Parathyroid adenoma (tissue), 2 donors: ENCODE measurements around the gene UAP1.

Experiments used
- H2AFZ ChIP-seq: fragments of 300-600 bp; sonication (generic); one replicate; pipeline ENCODE4 v1.7.0; 2017; ENCODE audit warnings: antibody characterized with exemption, mild to moderate bottlenecking
- H3K27ac ChIP-seq: fragments of 300-600 bp; sonication (generic); one replicate; pipeline ENCODE4 v1.7.0; 2017
- H3K27me3 ChIP-seq: fragments of 300-600 bp; sonication (generic); one replicate; pipeline ENCODE4 v1.7.0; 2017; ENCODE audit warnings: low read length; ENCODE audit not compliant: control insufficient read depth, insufficient read depth
- H3K36me3 ChIP-seq: fragments of 300-600 bp; sonication (generic); one replicate; pipeline ENCODE4 v1.7.0; 2017; ENCODE audit warnings: low read length; ENCODE audit not compliant: control insufficient read depth, insufficient read depth
- H3K4me1 ChIP-seq: fragments of 300-600 bp; sonication (generic); one replicate; pipeline ENCODE4 v1.7.0; 2017; ENCODE audit warnings: control low read depth
- H3K4me2 ChIP-seq: fragments of 300-600 bp; sonication (generic); one replicate; pipeline ENCODE4 v1.7.0; 2017; ENCODE audit warnings: low read length
- H3K4me3 ChIP-seq: fragments of 300-600 bp; sonication (generic); one replicate; pipeline ENCODE4 v1.7.0; 2017; ENCODE audit warnings: low read depth, low read length
- H3K79me2 ChIP-seq: fragments of 300-600 bp; sonication (generic); one replicate; pipeline ENCODE4 v1.7.0; 2017; ENCODE audit warnings: control low read depth
- H3K9ac ChIP-seq: fragments of 300-600 bp; sonication (generic); one replicate; pipeline ENCODE4 v1.7.0; 2017; ENCODE audit warnings: mild to moderate bottlenecking
- H3K9me3 ChIP-seq: fragments of 300-600 bp; sonication (generic); one replicate; pipeline ENCODE4 v1.7.0; 2017; ENCODE audit warnings: low read length; ENCODE audit not compliant: control insufficient read depth
- TF ChIP-seq, protein P1 (sequence below): fragments of 300-600 bp; sonication (generic); IDR thresholded peaks from one replicate; pipeline ENCODE4 v1.7.0; 2017; ENCODE audit warnings: antibody characterized with exemption, mild to moderate bottlenecking
- donor health status: primary hyperparathyroidism.

Gene UAP1

DNA sequence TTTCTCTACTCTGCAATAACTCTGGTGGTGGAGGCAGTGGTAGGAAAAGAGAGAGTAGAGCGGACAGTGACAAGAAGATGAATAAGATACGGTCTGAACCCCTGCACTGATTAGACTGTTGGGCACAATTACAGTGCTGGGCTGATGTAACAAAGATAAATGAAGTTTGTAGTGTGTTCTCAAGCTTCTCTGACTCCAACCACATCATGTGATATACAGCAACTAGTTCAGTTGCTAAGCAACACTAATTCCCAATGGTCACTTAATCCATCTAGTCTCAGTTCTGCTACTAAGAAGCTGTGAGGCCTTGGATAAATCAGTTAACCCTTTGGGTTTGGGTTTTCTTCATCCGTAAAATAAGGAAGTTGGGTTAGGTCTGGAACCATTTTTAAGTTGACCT, 88.1 kb downstream of the UAP1 start:
- TF ChIP-seq, protein P1, sequence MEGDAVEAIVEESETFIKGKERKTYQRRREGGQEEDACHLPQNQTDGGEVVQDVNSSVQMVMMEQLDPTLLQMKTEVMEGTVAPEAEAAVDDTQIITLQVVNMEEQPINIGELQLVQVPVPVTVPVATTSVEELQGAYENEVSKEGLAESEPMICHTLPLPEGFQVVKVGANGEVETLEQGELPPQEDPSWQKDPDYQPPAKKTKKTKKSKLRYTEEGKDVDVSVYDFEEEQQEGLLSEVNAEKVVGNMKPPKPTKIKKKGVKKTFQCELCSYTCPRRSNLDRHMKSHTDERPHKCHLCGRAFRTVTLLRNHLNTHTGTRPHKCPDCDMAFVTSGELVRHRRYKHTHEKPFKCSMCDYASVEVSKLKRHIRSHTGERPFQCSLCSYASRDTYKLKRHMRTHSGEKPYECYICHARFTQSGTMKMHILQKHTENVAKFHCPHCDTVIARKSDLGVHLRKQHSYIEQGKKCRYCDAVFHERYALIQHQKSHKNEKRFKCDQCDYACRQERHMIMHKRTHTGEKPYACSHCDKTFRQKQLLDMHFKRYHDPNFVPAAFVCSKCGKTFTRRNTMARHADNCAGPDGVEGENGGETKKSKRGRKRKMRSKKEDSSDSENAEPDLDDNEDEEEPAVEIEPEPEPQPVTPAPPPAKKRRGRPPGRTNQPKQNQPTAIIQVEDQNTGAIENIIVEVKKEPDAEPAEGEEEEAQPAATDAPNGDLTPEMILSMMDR: no peak
- Histone ChIP-seq H3K36me3 (no peaks in the 10 kb centered on the region), H3K9me3 (no peaks in the 10 kb centered on the region), H3K4me3 (no peak overlapping the region), H3K4me1 (no peaks in the 10 kb centered on the region), H3K27ac (no peak overlapping the region), H2AFZ (no peak overlapping the region), H3K79me2 (no peaks in the 10 kb centered on the region), H3K27me3 (no peaks in the 10 kb centered on the region), H3K4me2 (no peak overlapping the region), H3K9ac (no peak overlapping the region)
